GM06990 (cell line): ENCODE data around the gene MLXIPL.

Experiments
- DNase-seq: peaks from one replicate; pipeline ENCODE4 v3.0.0-alpha.2; 2011; ENCODE audit not compliant: insufficient read length; ENCODE audit errors: extremely low read depth
- H3K27me3 ChIP-seq: replicated peaks from 2 replicates; pipeline ENCODE4 v1.6.0; 2011; ENCODE audit warnings: low read length; ENCODE audit not compliant: control insufficient read depth, insufficient read depth
- H3K36me3 ChIP-seq: 2 replicates; pipeline ENCODE4 v1.5.1; 2011; ENCODE audit warnings: low read length; ENCODE audit not compliant: control insufficient read depth, insufficient read depth
- H3K4me3 ChIP-seq: replicated peaks from 2 replicates; pipeline ENCODE4 v1.5.1; 2011; ENCODE audit warnings: low read depth, mild to moderate bottlenecking, control low read depth, low read length
- CTCF ChIP-seq: IDR thresholded peaks from 2 replicates; pipeline ENCODE4 v1.5.1; 2011; ENCODE audit warnings: low read length, control low read depth, mild to moderate bottlenecking, inconsistent platforms; ENCODE audit not compliant: insufficient read depth, poor library complexity, severe bottlenecking

Gene MLXIPL

GRCh38 chr7:73652541-73652949, 28.2 kb upstream of the MLXIPL start:
- no peak for TF ChIP-seq CTCF
- Histone ChIP-seq H3K27me3 (no peaks in the 10 kb centered on the region), H3K36me3 (no peaks in the 10 kb centered on the region), H3K4me3 (no peak overlapping the region)
- no peak for DNase-seq

GRCh38 chr7:73650524-73650923, 26.2 kb upstream of the MLXIPL start:
- no peak for TF ChIP-seq CTCF
- Histone ChIP-seq H3K36me3 (no peaks in the 10 kb centered on the region), H3K4me3 (no peak overlapping the region), H3K27me3 (no peaks in the 10 kb centered on the region; the same call in 1 of the 2 replicates)
- DNase-seq = no peak

GRCh38 chr7:73649576-73649975, 25.3 kb upstream of the MLXIPL start:
- no peak for TF ChIP-seq CTCF
- no peaks in the 10 kb centered on the region; the same call in 1 of the 2 replicates for H3K27me3 ChIP-seq

GRCh38 chr7:73648593-73649332, 24.4 kb upstream of the MLXIPL start:
- no peak overlapping the region for H3K4me3 ChIP-seq

More at GRCh38 chr7:73649576-73649975, 25.3 kb upstream of the MLXIPL start:
- H3K36me3 ChIP-seq = no peaks in the 10 kb centered on the region
- no peak for DNase-seq
- H3K4me3 ChIP-seq = no peak overlapping the region

GRCh38 chr7:73647725-73648592, 23.6 kb upstream of the MLXIPL start:
- Histone ChIP-seq H3K27me3 (no peaks in the 10 kb centered on the region; the same call in 1 of the 2 replicates), H3K36me3 (no peaks in the 10 kb centered on the region), H3K4me3 (no peak overlapping the region; the same call in 1 of the 2 replicates)
- DNase-seq = no peak
- no peak for TF ChIP-seq CTCF

More at GRCh38 chr7:73648593-73649332, 24.4 kb upstream of the MLXIPL start:
- H3K36me3 ChIP-seq = no peaks in the 10 kb centered on the region
- no peak for TF ChIP-seq CTCF
- no peaks in the 10 kb centered on the region; the same call in 1 of the 2 replicates for H3K27me3 ChIP-seq
- no peak for DNase-seq
